NCI-H82 treated with DMSO at 0.1 percent for 48 hours (cell line): ENCODE data around the gene MPG.
"Not testable (repeated sequence)": the region's sequence is repeated elsewhere in the genome, so short reads cannot be mapped to it uniquely, and the experiment has no call there.

Source experiments
- DNase-seq: peaks from one replicate; lab custom pipeline; 2025; ENCODE audit not compliant: unreplicated experiment; lab: John Stamatoyannopoulos, UW

Gene MPG

DNA sequence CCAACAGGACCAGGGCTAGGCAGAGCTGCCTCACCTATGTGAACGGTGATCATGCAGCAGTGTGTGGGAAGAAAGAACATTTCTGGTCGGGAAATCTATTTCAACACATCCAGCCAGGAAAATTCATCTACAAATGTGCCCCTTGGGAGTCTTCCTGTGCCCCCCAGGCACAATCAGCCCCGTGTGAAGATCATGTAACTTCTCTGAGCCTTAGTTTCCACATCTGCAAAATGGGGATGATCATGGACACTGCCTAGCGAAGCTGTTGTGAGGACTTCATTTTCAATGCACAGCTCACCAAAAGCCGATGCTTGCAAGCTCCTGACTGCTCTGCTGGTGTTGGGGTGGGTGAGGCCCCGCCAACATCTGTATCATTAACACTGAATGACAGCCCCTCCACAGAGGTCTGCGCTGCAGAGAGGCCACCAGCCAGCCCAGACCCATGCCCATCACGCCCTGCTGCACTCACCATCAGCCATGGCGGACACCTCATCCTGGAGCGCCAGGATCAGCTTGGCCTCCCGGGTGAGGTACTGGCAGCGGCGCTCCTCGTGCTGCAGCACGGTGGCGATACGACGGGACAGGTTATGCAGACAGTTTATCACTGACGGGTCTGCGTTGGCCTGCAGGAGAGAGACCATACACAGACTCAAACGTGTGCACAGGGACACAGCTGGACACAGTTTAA lies 34.3 kb downstream of the MPG start:
- no peak for DNase-seq

DNA sequence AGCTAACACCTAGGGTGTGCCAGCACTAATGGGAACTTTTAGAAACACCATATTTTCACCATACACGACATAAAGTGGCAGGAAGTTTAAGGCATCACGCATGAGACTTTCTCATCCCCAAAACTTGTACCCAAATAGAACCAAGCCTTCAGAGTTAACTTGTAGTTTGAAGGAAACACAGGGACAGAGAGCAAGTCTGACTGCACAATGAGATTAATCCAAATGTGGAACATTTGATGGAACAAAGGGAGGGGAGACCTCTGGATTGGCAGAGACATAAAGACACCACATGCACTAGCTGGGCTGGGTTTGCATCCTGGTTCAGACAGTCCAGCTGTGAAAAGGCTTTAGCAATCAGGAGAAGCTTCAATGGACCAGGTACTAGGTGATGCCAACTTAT lies 36.3 kb downstream of the MPG start:
- DNase-seq: no peak

GRCh38 chr16:116015-116414 lies 38.0 kb downstream of the MPG start:
- no peak for DNase-seq

GRCh38 chr16:117379-118365 lies 39.6 kb downstream of the MPG start:
- DNase-seq: peak; percentile 13

GRCh38 chr16:118857-119256 lies 40.8 kb downstream of the MPG start:
- no peak for DNase-seq

DNA sequence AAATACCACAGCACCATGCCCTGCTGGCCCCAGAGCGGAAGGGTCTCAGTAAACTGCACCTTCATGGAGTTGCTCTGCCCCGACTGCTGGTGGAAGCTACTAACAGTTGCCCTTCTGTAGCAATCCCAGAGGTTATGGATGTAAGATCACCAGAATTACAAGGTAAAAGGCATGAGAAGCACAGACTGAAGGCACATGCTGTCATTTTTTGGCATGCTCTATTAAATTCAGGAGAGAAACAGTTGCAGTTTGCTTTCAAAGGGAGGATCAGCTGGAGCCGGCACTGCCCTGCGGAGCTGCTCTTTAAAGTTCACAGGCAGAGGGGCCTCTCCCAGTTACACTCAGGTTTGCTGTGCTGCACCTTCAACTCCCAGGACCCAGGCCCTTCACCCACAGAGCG lies 41.3 kb downstream of the MPG start:
- no peak for DNase-seq

- DNase-seq: no peak
These were observed 41.9 kb downstream of the MPG start for GRCh38 chr16:119835-120491.

DNA sequence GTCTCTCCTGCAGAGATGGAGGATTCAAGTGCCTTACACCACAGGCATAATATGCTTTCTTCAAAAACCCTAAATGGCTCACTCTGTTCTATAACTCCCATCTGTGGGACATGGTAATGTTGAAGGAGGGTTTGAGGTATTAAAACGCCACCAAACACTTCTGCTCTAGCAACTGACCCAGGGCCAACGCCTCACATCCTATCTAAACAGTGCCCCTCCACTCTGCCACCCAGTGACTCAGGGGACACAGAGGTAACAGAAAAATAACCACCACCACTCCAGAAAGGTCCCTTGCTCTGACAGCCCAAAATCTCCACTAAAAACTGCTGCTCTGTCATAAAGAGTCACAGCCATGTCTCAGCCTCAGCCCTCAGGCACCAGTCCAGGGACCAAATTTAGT lies 42.7 kb downstream of the MPG start:
- no peak for DNase-seq

- DNase-seq: no peak
These were observed 44.3 kb downstream of the MPG start for GRCh38 chr16:122361-122760.

DNA sequence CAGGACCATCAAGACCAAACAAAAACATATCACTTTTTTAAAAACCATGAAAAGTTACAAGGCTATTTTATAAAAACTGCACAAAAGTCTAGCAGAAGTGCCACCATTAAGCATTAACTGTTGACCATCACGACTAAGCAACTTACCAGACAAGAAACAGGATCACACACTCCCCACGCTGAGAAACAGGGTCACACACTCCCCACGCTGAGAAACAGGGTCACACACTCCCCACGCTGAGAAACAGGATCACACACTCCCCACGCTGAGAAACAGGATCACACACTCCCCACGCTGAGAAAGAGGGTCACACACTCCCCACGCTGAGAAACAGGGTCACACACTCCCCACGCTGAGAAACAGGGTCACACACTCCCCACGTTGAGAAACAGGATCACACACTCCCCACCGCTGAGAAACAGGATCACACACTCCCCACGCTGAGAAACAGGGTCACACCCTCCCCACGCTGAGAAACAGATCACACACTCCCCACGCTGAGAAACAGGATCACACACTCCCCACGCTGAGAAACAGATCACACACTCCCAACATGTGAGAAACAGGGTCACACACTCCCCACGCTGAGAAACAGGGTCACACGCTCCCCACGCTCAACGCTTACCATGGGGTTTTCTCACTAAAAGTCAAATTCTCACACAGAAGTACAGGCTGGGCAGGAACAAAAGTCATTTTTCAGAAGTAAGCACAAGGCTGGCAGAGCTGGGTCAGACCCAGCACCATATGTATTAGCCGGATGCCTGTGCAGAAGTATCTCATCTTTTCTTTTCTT lies 45.7 kb downstream of the MPG start:
- not testable (repeated sequence) for DNase-seq

DNA sequence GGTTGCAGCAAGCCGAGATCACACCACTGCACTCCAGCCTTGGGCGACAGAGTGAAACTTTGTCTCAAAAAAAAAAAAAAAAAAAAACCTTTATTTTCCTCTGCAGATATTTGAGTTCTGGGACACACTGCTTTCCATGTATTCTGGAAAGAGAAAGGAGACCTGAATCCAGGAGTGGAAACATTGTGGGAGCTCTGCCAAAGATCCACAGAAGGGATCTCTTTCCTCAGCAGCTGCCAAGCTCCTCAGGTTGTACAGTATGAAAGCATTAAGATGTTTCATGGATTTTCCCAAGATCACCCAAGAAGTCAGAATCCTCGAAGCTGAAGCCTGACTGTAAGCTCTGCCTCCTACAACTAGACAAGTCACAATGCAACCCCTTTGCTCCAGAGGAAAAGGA lies 47.0 kb downstream of the MPG start:
- DNase-seq: no peak

- DNase-seq: no peak
These were observed 51.0 kb downstream of the MPG start for GRCh38 chr16:129075-129474.

DNA sequence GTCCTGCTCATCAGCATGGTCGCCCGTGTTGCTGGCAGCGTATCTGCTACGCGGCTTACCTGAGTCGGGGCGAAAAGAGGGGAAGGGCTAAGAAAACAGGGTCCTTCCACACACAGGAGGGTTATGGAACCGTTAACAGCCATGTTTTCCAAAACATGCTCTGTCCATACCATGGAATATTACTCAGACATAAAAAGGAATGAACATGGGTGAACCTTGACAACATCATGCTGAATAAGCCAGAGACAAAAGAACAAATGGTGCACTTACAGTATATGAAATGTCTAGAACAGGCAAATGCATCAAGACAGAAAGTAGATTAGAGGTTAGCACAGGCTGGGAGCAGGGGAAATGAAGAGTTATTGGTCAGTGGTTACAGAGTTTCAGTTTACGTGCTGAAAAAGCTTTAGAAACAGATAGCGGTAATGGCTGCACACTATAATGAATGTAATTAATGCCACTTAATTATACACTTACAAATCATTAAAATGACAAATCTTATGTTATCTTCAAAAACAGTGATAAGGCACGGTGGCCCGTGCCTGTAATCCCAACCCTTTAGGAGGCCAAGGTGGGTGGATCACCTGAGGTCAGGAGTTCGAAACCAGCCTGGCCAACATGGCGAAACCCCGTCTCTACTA lies 52.6 kb downstream of the MPG start:
- DNase-seq: no peak

DNA sequence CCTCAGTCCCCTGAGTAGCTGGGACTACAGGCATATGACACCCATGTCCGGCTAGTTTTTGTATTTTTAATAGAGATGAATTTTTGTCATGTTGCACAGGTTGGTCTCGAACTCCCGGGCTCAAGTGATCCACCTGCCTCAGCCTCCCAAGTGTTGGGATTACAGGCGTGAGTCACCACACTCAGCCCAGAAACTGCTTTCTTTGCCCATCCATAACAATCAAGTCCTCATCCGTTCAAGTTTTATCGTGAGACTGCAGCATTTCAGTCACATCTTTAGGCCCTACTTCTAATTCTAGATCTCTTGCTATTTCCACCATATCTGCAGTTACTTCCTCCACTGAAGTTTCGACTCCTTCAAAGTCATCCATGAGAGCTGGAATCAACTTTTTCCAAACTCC lies 54.1 kb downstream of the MPG start:
- no peak for DNase-seq

DNA sequence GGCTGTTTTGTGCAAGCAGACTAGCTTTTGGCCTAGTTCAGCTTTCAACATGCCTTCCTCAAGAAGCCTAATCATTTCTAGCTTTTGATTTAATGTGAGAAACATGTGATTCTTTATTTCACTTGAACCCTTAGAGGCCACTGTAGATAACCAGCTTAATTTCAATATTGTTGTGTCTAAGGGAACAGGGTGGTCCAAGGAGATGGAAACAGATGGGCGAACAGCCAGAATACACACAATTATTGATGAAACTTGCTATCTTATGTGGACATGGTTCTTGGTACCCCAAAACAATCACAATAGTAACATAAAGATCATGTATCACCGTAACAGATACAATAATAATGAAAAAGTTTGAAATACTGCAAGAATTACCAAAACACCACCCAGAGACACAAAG lies 55.7 kb downstream of the MPG start:
- no peak for DNase-seq
